GM15510 (cell line): ENCODE measurements around the gene PIK3CB.

Experiments used
- POLR2A ChIP-seq: IDR thresholded peaks from 3 replicates; pipeline ENCODE4 v1.6.1; 2011; ENCODE audit warnings: borderline replicate concordance; ENCODE audit not compliant: insufficient read length; ENCODE audit errors: extremely low read depth

The PIK3CB gene

DNA sequence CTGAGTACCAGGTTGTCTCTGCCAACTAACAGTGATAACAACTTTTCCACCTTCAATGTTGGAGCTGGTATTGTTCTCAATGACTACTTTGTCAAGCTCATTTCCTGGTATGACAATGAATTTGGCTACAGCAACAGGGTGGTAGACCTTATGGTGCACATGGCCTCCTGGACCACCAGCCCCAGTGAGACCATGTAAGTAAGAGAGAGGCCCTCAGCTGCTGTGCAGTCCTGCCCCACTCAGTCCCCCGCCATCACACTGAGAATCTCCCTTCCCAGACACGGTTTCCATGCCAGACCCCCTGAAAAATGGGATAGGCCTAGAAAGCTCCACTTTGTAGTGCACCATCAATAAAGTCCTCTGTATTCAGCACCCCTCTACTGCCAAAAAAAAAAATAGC, 56.1 kb downstream of the PIK3CB start:
- TF ChIP-seq POLR2A, result no peak

DNA sequence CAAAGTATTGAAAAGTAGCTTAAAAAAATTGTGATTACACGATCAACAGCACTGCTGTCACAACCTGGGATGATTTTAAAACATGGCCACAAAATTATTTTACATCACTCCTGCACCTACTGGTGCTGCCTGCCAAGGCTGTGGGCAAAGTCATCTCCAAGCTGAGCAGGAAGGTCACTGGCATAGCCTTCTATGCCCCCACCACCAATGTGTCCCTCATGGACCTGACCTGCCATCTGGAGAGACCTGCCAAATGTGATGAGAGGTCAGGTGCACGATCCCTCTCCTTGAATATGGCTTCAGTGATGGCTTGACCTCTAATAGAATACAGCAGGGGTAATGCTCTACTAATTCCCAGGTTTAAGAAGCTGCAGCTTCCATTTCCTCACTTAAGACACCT, 57.8 kb downstream of the PIK3CB start:
- no peak for TF ChIP-seq POLR2A

DNA sequence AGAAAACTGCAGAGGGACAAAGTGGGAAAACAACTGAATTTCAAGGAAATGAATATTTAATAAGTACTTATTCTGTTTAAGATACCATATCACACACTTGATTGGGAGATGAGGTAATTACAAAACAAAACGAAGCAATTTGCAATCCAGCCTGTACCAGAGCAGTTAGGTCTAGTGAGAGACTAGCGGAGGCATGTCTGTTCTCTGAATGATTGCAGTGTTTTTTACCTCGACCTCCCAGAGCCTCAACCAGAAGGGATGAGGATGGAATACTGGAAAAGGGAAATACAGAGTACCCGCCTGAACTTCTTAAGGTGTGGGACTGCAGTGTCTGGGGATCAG, 59.5 kb downstream of the PIK3CB start:
- TF ChIP-seq POLR2A, result no peak

DNA sequence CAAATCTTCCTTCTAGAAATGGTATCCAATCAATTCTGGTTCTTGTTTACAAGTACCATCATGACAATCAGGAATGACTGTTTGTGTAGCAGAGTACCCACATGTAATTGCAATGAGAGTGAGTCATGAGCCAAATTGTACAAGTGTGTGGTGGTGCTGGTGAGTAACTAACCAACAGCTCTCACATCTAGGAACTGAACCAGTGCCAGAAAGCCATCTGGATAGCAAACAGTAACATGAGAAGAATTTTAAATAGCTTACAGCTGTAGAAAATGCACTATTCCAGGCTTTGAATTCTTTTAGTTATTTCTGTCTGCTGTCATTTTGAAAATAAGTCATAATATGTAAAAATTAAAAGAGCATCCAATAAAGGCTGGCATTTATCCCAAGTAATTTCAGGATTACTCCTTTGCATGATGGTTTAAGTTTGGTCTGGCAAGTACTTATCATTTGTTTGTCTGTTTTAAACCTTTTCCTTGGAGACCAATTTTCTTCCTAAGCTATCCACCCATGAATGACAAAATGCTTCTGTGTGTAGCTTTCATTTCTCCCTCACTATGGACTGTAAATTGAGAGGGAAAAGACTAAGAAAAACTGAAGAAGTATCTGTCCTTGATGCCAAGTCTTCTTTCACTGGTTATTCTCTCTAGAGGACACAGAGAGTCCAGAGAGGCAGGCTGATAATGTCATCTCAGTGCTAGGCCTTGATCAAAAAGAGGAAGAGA, 60.0 kb downstream of the PIK3CB start:
- TF ChIP-seq POLR2A, result no peak

DNA sequence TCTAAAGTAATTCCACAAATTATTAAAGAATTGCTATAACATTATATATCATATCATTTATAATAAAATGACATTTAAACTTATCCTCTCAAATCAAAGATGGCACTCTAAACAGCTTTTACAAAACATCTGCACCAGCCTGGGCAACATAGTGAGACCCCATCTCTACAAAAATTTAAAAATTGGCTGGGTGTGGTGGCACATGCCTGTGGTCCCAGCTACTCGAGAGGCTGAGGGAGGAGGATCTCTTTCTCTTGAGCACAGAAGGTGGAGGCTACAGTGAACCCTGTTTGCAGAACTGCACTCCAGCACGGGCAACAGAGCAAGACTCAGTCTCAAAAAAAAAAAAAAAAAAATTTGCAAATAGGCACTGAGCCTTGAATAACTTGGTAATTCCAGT, 63.1 kb downstream of the PIK3CB start:
- no peak for TF ChIP-seq POLR2A

DNA sequence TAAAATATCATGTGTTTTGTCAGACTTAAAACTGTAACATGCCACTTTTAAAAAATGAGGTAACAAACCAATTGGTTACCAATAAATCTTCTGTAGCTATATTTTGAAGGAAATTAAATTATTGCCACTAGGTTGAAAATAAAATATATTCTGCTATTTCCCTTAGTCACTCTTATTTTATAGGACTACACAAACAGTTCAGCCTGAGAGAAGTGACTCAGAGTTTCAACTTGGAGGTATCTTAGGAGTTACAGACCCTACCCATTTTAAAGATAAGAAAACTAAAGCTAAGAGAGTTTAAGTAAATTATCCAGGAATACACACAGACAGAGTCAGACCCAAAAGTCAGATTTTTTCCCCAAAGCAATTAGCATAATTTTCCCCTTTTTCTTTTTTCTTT, 65.1 kb downstream of the PIK3CB start:
- TF ChIP-seq POLR2A, result no peak

DNA sequence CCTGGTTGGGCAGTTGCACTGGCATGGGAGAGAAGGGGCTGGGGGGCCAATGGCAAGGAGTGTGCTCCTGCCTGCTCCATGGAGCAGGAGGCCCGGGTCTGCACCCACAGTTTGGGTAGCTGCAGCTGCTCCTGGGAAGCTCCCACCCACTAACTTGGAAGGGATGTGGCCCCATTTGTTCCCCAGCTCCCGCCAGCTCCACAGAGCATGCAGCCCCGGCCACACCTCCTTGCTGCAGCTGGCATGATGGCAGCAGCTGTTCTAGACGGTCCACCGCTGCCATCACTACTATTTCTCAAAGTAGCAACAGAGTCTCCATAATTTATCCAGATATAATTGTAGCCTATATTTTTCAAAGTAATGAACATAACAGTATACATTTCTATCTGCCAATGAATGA, 65.8 kb downstream of the PIK3CB start:
- no peak for TF ChIP-seq POLR2A

DNA sequence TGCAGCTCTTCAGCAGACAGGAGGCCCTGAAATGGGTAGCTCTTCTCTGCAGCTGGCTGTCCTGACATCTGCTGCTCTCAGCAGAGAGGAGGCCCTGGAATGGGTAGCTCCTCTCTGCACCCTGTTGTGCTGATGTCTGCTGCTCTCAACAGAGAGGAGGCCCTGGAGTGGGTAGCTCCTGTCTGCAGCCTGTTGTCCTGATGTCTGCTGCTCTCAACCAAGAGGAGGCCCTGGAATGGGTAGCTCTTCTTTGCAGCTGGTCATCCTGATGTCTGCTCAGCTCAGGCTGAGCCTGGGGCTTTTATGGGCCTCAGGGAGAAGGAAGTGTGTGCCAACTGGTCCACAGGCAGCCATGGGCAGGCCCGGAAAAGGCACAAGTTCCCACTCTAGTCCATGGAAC, 66.6 kb downstream of the PIK3CB start:
- no peak for TF ChIP-seq POLR2A

DNA sequence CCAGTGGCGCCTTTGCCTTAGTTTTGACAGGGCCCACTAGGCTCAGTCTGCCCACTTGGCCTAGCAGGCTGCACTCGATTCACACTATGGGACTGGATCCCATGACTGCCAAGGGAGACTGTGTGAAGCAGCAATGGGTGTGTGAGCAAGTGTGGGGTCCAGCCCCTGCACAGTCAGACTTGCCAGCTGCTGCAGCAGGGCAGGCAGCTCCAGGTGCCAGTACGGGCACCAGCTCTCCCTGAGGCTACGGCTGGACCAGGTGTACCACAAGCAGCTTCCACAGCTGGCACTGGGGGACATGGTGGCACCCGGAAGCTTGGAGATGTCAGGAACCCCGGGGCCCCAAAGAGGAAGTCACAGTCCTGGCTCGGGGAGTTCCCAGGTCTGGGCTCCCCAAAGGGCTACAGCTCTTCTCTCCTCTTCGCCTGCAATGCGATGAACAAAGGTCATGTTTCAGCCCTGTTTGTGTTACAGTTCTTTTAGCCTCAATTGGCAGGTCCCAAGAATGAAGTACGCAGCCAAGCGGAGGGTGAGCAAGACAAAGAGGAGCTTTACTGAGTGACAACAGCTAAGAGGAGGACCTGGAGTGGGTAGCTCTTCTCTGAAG, 67.1 kb downstream of the PIK3CB start:
- no peak for TF ChIP-seq POLR2A

DNA sequence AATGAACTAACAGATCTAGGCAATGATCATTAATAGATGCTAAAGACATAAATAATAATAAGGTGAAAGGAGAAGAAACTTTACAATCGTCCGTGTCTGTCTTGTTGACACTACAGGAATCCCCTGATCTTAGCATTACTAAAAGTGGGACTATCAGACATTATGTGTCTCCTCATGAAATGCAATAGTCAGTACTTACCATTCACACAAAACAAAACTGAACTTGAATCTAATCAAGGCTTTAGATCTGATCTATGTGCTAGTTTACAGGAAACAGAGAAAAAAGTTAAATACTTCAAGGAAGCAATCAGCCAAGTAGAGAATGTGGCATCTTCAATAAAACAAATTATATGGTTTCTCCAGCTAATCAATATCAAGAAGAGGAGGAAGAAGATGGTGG, 73.7 kb downstream of the PIK3CB start:
- no peak for TF ChIP-seq POLR2A

DNA sequence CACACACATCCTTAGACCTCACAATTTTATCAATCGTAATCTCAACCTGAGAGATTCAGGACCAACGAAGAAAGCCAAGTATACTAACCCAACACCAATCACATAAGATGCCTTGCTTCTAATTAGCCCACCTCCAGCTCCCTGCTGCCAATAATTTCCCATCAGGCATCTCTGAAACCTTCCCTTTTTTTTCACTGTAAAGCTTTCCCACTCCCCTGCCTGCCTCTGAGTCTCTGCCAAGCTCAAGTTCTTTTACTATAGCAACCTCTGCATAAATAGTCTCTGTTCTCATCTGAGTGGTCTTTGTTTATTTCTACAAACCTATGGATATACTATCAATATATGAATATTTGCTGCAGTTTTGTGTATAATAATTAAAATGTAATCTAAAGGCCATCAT, 86.5 kb downstream of the PIK3CB start:
- no peak for TF ChIP-seq POLR2A

DNA sequence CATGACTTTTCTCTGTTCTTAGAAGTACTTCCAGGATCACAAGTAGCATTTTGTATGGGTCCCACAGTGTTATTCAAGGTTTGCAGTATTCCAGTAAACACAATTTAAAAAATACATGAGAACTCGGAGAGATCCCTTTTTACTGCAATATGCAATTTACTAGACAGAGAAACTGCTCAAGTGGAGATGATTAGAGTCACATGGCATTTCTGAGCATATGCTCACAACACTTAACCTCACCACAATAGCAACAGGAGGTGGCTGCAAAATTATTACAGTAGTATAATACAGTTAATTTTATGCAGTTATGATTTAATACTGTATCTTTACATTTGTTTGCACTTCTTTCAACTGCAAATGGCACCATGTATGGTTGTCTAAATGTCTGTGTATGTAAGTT, 87.5 kb downstream of the PIK3CB start:
- TF ChIP-seq POLR2A, result no peak

DNA sequence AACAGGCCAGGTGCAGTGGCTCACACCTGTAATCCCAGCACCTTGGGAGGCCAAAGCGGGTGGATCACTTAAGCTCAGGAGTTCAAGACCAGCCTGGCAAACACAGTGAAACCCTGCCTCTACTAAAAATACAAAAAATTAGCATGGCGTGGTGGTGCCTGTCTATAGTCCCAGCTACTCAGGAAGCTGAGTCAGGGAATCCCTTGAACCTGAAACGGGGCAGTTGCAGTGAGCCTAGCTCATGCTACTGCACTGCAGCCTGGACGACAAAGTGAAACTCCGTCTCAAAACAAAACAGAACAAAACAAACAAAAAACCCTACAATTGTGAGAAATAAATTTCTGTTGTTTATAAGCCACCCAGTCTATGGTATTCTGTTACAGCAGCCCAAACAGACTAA, 94.7 kb downstream of the PIK3CB start:
- no peak for TF ChIP-seq POLR2A

DNA sequence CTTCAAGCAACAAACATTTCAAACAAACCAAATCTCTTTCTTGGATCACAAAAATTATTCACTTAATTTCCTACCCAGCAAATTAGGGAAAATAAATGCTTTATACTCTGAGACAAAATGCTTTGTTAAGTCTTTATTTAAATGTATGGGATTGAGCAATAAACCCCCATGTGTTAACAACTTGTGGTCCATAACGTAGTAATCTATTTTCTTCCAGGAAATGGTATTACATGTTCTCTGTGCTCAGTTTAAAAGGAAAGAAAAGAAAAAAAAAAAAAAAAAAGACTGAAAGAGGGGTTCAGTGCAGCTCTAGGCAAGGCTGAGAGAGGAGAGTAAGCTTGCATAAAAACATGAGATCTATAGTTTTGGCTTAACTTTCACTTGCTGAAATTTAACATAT, 102.3 kb downstream of the PIK3CB start:
- TF ChIP-seq POLR2A, result no peak

DNA sequence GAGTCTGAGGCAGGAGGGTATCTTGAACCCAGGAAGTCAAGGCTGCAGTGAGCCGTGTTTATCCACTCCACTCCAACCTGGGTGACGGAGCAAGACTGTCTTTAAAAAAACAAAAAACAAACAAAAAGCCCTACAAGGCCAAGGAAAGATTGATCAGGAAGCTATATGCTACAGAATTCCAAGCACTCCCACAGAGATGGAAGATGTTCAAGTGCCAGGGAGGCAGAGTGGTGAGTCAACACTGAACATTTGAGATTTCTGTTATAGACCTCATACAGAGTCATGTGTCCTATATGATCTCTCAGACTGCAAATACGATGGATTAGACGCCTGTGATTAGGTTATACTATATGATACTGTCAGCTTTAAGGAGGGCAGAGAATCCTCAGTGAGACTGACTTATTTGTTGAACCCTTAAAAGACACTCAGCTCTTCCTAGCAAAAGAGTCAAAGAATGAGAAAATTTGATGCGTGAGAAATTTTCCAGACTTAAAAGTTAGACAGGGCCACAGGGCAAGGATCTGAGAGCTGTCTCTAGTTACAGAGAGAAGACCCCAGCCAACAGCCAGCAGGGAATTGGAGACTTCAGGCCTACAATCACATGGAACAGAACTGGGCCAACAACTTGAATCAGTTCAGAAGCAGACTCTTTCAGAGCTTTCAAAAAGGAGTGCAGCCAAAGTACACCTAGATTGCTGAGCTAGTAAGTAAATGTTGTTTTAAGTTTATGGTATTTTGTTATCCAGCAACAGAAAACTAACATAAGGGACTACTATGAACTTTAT, 107.6 kb downstream of the PIK3CB start:
- TF ChIP-seq POLR2A, result no peak

DNA sequence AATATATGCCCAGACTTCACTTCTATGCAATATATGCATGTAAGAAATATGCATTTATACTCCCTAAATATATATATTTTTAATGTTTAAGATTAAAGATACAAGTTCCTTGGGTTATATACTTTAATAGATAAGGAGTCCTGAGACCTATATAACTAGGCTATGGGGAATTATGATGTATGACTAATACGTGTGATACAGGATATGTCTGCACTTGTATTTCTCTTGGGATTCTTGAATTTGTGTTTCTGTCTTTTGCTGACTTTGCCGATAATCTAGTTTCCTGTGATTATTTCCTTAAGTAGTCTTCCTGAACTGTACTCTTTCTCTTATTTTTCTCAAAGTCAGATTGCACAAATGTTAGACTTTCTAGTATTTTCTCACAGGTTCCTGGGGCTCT, 109.6 kb downstream of the PIK3CB start:
- TF ChIP-seq POLR2A, result no peak

DNA sequence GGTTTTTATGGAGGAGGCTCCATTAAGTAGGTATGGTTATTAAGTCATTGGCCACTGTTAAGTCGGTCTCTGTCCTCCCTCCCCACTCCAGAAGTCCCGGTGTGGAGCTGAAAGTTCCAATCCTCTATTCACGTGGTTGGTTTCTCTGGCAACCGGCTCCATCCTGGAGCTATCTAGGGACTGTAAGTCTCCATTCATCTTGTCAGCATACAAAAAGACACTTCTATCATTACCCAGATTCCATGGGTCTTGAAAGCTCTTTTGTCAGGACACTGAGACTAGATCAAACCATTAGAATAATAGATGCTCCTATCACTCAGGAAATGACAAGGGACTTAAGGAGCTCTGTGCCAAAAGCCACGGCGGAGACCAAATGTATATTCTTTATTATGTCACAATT, 110.3 kb downstream of the PIK3CB start:
- TF ChIP-seq POLR2A, result no peak

DNA sequence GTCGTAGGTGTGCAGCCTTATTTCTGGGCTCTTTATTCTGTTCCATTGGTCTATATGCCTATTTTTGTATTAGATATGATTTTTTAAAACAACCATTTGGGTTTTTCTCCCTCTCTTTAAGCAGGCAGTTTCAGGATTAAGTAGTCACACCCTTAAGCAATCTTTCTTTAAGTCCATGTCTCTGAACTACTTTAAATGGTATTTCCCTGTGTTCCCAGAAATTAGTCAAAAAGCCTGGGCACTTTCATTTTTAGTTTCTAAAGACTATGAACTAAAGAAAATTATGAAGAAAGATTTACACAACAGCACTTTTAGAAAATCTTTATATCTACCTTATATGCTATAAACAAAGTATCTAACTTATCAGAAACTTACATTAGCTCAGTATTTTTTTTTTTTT, 115.9 kb downstream of the PIK3CB start:
- no peak for TF ChIP-seq POLR2A
